GM12878 (cell line): ENCODE data around the gene TNKS1BP1. TPM values are rescaled to one million over a fixed set of nuclear protein-coding genes. Genes with fewer than 3 reads are reported as not detected.

ENCODE experiments used
- ATAC-seq: fragments of 200-7000 bp; cut with Tn5 transposase; 3 replicates; pipeline ENCODE4 v1.9.1; 2020; ENCODE audit warnings: mild to moderate bottlenecking, moderate library complexity
- BruUV-seq: library from RNA; stranded (reverse); fragments of 400-500 nt; replicated peaks from 2 replicates; lab custom pipeline; 2021; lab: Mats Ljungman, UMichigan
- CTCF ChIA-PET: fragments of 300-600 bp; sonication (Branson Sonifier 250); formaldehyde crosslinking; extraction: SDS; loops from one replicate; lab custom pipeline; 2021; ENCODE audit warnings: inconsistent platforms; lab: Yijun Ruan, JAX
- POLR2A ChIA-PET: fragments of 350-600 bp; formaldehyde crosslinking; extraction: SDS; loops from one replicate; lab custom pipeline; 2021; ENCODE audit warnings: inconsistent platforms; lab: Charles Lee
- RAD21 ChIA-PET: fragments of 300-600 bp; sonication (Branson Sonifier 250); formaldehyde crosslinking; loops from one replicate; lab custom pipeline; 2023; ENCODE audit warnings: antibody characterized with exemption; ENCODE audit not compliant: unreplicated experiment; lab: Charles Lee
- SMC1A ChIA-PET: fragments of 300-600 bp; sonication (Branson Sonifier 250); formaldehyde crosslinking; loops from one replicate; lab custom pipeline; 2023; ENCODE audit not compliant: unreplicated experiment, uncharacterized antibody; lab: Charles Lee
- DNase-seq: peaks from one replicate; pipeline ENCODE4 v3.0.0-alpha.2; 2011; ENCODE audit warnings: low read depth, low spot score
- FAIRE-seq: peaks from 3 replicates; lab custom pipeline; 2011; peaks lifted over from hg19 to GRCh38; lab: Jason Lieb, UNC
- H2AFZ ChIP-seq: 2 replicates; pipeline ENCODE4 v1.6.0; 2011; ENCODE audit warnings: low read depth, low read length, control low read depth; ENCODE audit not compliant: control insufficient read depth
- H3K27ac ChIP-seq: 2 replicates; pipeline ENCODE4 v1.5.1; 2011; ENCODE audit warnings: control low read depth; ENCODE audit not compliant: control insufficient read depth, insufficient read depth
- H3K27me3 ChIP-seq, 2 experiments: replicated peaks in 1 of 2; 2 replicates each; pipeline versions ENCODE4 v1.6.0 to v1.6.1; 2011; ENCODE audit warnings: low read length in 1 of 2; ENCODE audit not compliant: control insufficient read depth in 2 of 2, insufficient read depth in 2 of 2
- H3K36me3 ChIP-seq, 2 experiments: 2 replicates each; pipeline ENCODE4 v1.5.1; 2011; ENCODE audit warnings: low read length in 1 of 2; ENCODE audit not compliant: control insufficient read depth in 2 of 2, insufficient read depth in 2 of 2
- H3K4me1 ChIP-seq: 2 replicates; pipeline ENCODE4 v1.6.1; 2011; ENCODE audit warnings: mild to moderate bottlenecking, low read length, moderate library complexity, mixed read lengths; ENCODE audit not compliant: control insufficient read depth, insufficient read depth
- H3K4me2 ChIP-seq: 2 replicates; pipeline ENCODE4 v1.6.0; 2011; ENCODE audit warnings: control low read depth; ENCODE audit not compliant: control insufficient read depth, insufficient read depth
- H3K4me3 ChIP-seq: fragments of 200-600 bp; sonication (generic); 2 replicates; pipeline ENCODE4 v1.5.1; 2016
- H3K79me2 ChIP-seq: 2 replicates; pipeline ENCODE4 v1.6.0; 2011; ENCODE audit warnings: low read length; ENCODE audit not compliant: control insufficient read depth, insufficient read depth
- H3K9ac ChIP-seq: 2 replicates; pipeline ENCODE4 v1.8.0; 2011; ENCODE audit warnings: low read length, control low read depth, mixed read lengths; ENCODE audit not compliant: control insufficient read depth, insufficient read depth
- H3K9me3 ChIP-seq: replicated peaks from 3 replicates; pipeline ENCODE4 v1.5.1; 2011; ENCODE audit warnings: mild to moderate bottlenecking, low read length; ENCODE audit not compliant: control insufficient read depth, insufficient read depth
- H4K20me1 ChIP-seq: 2 replicates; pipeline ENCODE4 v1.6.0; 2011; ENCODE audit not compliant: control insufficient read depth, insufficient read depth
- KAT2A ChIP-seq: conservative IDR thresholded peaks from 2 replicates; pipeline ENCODE4 v1.6.1; 2011; ENCODE audit warnings: low read depth, low read length; ENCODE audit not compliant: control insufficient read depth
- KLF5 ChIP-seq: fragments of 450-650 bp; IDR thresholded peaks from 2 replicates; pipeline ENCODE4 v1.6.1; 2014; ENCODE audit warnings: mild to moderate bottlenecking; ENCODE audit not compliant: partially characterized antibody
- NR2F1 ChIP-seq: fragments of 450-650 bp; conservative IDR thresholded peaks from 2 replicates; pipeline ENCODE4 v1.6.1; 2017; ENCODE audit warnings: mild to moderate bottlenecking
- RUNX3 ChIP-seq: IDR thresholded peaks from 2 replicates; pipeline ENCODE4 v1.6.1; 2012; ENCODE audit warnings: low read length, inconsistent platforms
- SIN3A ChIP-seq: IDR thresholded peaks from 2 replicates; pipeline ENCODE4 v1.6.1; 2012; ENCODE audit warnings: low read depth, low read length, improper control_type of control experiment
- SMAD1 ChIP-seq: fragments of 450-650 bp; IDR thresholded peaks from 2 replicates; pipeline ENCODE4 v1.6.1; 2018; ENCODE audit warnings: mild to moderate bottlenecking, low read depth; ENCODE audit not compliant: partially characterized antibody
- USF2 ChIP-seq: IDR thresholded peaks from 2 replicates; pipeline ENCODE4 v1.6.1; 2011; ENCODE audit warnings: low read depth, low read length, improper control_type of control experiment, borderline replicate concordance
- ZNF24 ChIP-seq: fragments of 450-650 bp; IDR thresholded peaks from 2 replicates; pipeline ENCODE4 v1.6.1; 2017; ENCODE audit warnings: antibody characterized with exemption, mild to moderate bottlenecking
- WGBS: methylation state at CpG from one replicate; pipeline ENCODE4 v1.1.6; 2016; ENCODE audit warnings: low lambda C conversion rate; ENCODE audit not compliant: insufficient replicate concordance, insufficient coverage; ENCODE audit errors: missing lambda C conversion rate; 5-methylcytosine and 5-hydroxymethylcytosine counted together
- in situ Hi-C: fragments of 300-500 bp; cut with MboI; formaldehyde crosslinking; loops from 9 replicates; pipeline ENCODE4 v1.14.3; 2018; ENCODE audit warnings: mixed read lengths
- intact Hi-C: fragments of 100-400 bp; cut with micrococcal nuclease; formaldehyde crosslinking; loops from one replicate; pipeline ENCODE4 v1.14.2; 2022; ENCODE audit not compliant: unreplicated experiment
- polyA plus RNA-seq, 11 experiments: library from polyadenylated mRNA; depleted of rRNA in 4 of 11; unstranded in 6 of 11; stranded (reverse) in 5 of 11; fragments of >200 nt; fragmentation: Nextera tagmentation in 4 of 11; fragmentation: Illumina TruSeq in 1 of 11; extraction: Ambion mirVana in 4 of 11; extraction: Trizol in 1 of 11; gene quantifications; 1 replicate in 1 of 11; 2 replicates in 10 of 11; pipeline versions ENCODE4 v1.2.1 to v1.2.3, GENCODE V29; 2011 to 2016; ENCODE audit warnings: inconsistent platforms in 2 of 11, missing spikeins in 2 of 11, low read depth in 1 of 11
- total RNA-seq, 4 experiments: library from RNA; depleted of rRNA in 3 of 4; stranded (reverse); fragments of >200 nt in 3 of 4; fragmentation: Illumina TruSeq in 1 of 4; extraction: Trizol in 1 of 4; gene quantifications; 2 replicates each; pipeline versions ENCODE4 v1.2.1 to v1.2.3, GENCODE V29; 2013 to 2021
- TF ChIP-seq, protein P1 (sequence below): fragments of 450-650 bp; IDR thresholded peaks from 2 replicates; pipeline ENCODE4 v1.6.1; 2017; ENCODE audit warnings: low read depth, mild to moderate bottlenecking, moderate library complexity

The TNKS1BP1 gene
- total and polyA plus RNA-seq, 10 of the 15 experiments (the other 5 are each of a cell fraction or from before 2014, with no cell fraction given): 0.26 to 15.8 (median 4.3) TPM

GRCh38 chr11:57294225-57295131 lies 30.3 kb downstream of the TNKS1BP1 start:
- no peak overlapping the region for H3K4me2 ChIP-seq
- in situ Hi-C loops: no loop called here
- ATAC-seq (no peak; the same call in 2 of the 3 replicates), DNase-seq (no peak), FAIRE-seq (no peak)
- H3K4me3 ChIP-seq: no peak overlapping the region
- no peaks in the 10 kb centered on the region for H3K79me2 ChIP-seq
- SMC1A ChIA-PET: no interaction called here
- intact Hi-C loops: no loop called here
- no peaks in the 10 kb centered on the region for H4K20me1 ChIP-seq
- 43% methylated on average over 2 of the region's 2 CpGs for WGBS
- no peak overlapping the region for H3K9ac ChIP-seq
- H3K9me3 ChIP-seq: no peaks in the 10 kb centered on the region; the same call in 2 of the 3 replicates
- 0 out of 4 replicates have a peak, but pooled peaks cover 0 to 3% of the 10 kb centered on the region in 2 experiments for H3K27me3 ChIP-seq
- no peaks in the 10 kb centered on the region for H3K36me3 ChIP-seq
- TF ChIP-seq SMAD1 (no peak), KAT2A (no peak), KLF5 (no peak), NR2F1 (no peak), ZNF24 (no peak), USF2 (no peak), SIN3A (no peak), RUNX3 (no peak)
- TF ChIP-seq, protein P1, sequence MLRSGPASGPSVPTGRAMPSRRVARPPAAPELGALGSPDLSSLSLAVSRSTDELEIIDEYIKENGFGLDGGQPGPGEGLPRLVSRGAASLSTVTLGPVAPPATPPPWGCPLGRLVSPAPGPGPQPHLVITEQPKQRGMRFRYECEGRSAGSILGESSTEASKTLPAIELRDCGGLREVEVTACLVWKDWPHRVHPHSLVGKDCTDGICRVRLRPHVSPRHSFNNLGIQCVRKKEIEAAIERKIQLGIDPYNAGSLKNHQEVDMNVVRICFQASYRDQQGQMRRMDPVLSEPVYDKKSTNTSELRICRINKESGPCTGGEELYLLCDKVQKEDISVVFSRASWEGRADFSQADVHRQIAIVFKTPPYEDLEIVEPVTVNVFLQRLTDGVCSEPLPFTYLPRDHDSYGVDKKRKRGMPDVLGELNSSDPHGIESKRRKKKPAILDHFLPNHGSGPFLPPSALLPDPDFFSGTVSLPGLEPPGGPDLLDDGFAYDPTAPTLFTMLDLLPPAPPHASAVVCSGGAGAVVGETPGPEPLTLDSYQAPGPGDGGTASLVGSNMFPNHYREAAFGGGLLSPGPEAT: no peak
- BruUV-seq: no TSS peak
- H2AFZ ChIP-seq: no peak overlapping the region
- POLR2A ChIA-PET: no interaction called here
- CTCF ChIA-PET: interaction anchor here (0.6 kb wide), 1 partner anchor 1297 kb away, joined by 3 read pairs; no protein-coding TSS in a partner anchor
- H3K4me1 ChIP-seq: no peaks in the 10 kb centered on the region
- no peak overlapping the region for H3K27ac ChIP-seq
- RAD21 ChIA-PET: no interaction called here
